Prostate gland (tissue), 2 donors: ENCODE data around the gene DHRS2.

Experiments
- POLR2A ChIP-seq: fragments of 450-650 bp; IDR thresholded peaks from one replicate; pipeline ENCODE4 v1.6.1; 2016; ENCODE audit warnings: antibody characterized with exemption, mild to moderate bottlenecking
- TF ChIP-seq, protein P1 (sequence below), 4 experiments: fragments of 200-600 bp in 2 of 4; fragments of 450-650 bp in 2 of 4; sonication (generic) in 2 of 4; IDR thresholded peaks; 1 replicate in 3 of 4; 2 replicates in 1 of 4; pipeline ENCODE4 v1.5.1; 2016 to 2019; ENCODE audit warnings: antibody characterized with exemption in 4 of 4, mild to moderate bottlenecking in 2 of 4, moderate library complexity in 2 of 4

DNA sequence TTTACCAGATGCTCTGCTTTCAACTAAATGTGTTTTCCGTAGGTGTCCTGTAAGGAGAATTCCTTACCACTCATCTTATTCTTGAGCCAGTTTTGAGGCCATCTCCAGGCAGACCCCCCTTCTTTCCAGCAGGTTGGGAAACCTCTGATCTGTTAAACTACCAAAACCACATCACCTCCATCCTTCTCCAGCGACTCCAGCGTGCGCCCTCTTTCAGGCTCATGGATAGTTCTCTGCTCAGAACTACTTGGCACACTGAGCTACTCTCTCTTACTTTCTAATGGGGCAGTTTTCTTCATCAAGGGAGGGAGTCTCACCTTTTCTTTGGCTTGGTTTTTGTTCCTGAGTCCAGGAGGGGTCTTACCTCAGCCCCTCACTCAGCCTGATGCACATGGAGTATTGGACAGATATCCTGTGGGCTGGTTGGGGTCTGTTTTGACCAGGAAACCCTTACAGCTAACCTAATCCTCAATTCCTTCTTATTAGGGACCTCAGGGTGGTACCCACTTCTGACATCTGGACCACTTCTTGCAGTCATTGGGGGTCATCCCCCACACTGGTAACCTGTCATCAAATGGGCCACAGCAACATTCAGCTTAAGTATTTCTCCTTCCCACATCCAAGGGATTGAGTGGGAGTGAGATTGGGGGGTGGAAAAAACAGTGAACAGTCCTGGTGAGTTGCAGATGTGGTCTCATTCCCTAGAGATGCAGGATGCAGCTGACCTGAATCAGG lies 5.2 kb downstream of the DHRS2 start:
- no peak for TF ChIP-seq POLR2A
- TF ChIP-seq, protein P1, sequence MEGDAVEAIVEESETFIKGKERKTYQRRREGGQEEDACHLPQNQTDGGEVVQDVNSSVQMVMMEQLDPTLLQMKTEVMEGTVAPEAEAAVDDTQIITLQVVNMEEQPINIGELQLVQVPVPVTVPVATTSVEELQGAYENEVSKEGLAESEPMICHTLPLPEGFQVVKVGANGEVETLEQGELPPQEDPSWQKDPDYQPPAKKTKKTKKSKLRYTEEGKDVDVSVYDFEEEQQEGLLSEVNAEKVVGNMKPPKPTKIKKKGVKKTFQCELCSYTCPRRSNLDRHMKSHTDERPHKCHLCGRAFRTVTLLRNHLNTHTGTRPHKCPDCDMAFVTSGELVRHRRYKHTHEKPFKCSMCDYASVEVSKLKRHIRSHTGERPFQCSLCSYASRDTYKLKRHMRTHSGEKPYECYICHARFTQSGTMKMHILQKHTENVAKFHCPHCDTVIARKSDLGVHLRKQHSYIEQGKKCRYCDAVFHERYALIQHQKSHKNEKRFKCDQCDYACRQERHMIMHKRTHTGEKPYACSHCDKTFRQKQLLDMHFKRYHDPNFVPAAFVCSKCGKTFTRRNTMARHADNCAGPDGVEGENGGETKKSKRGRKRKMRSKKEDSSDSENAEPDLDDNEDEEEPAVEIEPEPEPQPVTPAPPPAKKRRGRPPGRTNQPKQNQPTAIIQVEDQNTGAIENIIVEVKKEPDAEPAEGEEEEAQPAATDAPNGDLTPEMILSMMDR (IDR thresholded peaks at IDR 0.05), result no peak
